B cell (primary cell): ENCODE results near the gene ACP1.

Experiments used
- EZH2 ChIP-seq: IDR thresholded peaks from 2 replicates; pipeline ENCODE4 v1.6.1; 2012; ENCODE audit warnings: borderline replicate concordance, low read depth, mild to moderate bottlenecking, moderate library complexity, low read length; ENCODE audit not compliant: insufficient read depth, poor library complexity, severe bottlenecking
- TF ChIP-seq, protein P1 (sequence below): fragments of 200-600 bp; IDR thresholded peaks from one replicate; pipeline ENCODE4 v1.8.0; 2022; ENCODE audit warnings: antibody characterized with exemption, mild to moderate bottlenecking

- TF ChIP-seq, protein P1, sequence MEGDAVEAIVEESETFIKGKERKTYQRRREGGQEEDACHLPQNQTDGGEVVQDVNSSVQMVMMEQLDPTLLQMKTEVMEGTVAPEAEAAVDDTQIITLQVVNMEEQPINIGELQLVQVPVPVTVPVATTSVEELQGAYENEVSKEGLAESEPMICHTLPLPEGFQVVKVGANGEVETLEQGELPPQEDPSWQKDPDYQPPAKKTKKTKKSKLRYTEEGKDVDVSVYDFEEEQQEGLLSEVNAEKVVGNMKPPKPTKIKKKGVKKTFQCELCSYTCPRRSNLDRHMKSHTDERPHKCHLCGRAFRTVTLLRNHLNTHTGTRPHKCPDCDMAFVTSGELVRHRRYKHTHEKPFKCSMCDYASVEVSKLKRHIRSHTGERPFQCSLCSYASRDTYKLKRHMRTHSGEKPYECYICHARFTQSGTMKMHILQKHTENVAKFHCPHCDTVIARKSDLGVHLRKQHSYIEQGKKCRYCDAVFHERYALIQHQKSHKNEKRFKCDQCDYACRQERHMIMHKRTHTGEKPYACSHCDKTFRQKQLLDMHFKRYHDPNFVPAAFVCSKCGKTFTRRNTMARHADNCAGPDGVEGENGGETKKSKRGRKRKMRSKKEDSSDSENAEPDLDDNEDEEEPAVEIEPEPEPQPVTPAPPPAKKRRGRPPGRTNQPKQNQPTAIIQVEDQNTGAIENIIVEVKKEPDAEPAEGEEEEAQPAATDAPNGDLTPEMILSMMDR: no peak
- no peak for TF ChIP-seq EZH2
Measured at GRCh38 chr2:286774-287392, 22.1 kb downstream of the ACP1 start.
